GM19395 (cell line): ENCODE results near the gene NEURL2.
"Not testable (repeated sequence)": the region's sequence is repeated elsewhere in the genome, so short reads cannot be mapped to it uniquely, and the experiment has no call there.

Experiments used
- ATAC-seq: cut with Tn5 transposase; IDR thresholded peaks from one replicate; pipeline ENCODE4 v1.9.1; 2021; ENCODE audit warnings: mild to moderate bottlenecking, moderate library complexity; ENCODE audit not compliant: unreplicated experiment

Gene NEURL2

DNA sequence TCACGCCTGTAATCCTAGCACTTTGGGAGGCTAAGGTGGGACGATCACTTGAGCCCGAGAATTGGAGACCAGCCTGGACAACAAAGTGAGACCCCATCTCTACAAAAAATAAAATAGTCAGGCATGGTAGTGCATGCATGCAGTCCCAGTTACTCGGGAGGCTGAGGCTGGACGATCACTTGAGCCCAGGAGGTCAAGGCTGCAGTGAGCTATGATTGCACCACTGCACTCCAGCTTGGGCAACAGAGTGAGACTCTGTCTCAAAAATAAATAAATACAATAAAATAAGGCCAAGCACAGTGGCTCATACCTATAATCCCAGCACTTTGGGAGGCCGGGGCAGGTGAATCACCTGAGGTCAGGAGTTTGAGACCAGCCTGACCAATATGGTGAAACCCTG is 10.3 kb upstream of the NEURL2 start:
- ATAC-seq = not testable (repeated sequence)

DNA sequence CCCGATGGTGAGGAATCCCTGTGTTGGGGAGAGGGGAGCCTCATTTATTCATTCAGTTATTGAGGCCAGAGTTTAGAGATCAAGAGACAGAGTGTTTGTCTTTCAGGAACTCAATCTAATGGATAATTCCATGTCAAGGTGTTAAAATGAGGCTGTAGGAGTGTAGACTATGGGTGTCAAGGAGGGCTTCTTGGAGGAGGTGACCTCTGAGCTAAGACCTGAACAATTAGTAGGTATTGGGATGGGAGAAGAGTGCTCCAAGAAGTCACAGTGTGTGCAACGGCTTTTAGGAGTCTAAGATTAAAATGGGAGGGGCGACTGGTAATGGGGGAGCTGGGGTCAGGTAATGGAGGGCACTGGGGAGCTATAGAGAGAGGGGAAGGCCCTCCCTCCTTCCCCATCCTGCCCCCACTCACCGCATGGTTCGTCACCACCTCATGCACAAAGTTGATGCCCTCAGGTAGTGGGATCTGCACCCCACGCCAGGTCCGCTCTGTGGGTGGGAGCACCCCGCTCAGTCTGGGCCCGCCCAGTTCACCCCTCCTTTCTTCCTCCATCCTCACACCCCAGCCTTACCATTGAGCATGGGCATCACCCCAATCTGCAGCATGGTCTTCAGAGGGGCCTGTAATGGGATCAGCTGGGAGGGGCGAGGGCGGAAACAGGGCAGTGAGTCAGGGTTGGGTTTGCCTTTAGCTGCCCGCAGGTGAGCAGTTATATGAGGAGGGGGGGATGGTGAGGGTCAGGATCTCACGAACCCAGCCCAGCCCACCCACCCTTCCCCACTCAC is 8.2 kb upstream of the NEURL2 start:
- ATAC-seq = no peak

GRCh38 chr20:45898285-45898684 is 7.3 kb upstream of the NEURL2 start:
- no peak for ATAC-seq

DNA sequence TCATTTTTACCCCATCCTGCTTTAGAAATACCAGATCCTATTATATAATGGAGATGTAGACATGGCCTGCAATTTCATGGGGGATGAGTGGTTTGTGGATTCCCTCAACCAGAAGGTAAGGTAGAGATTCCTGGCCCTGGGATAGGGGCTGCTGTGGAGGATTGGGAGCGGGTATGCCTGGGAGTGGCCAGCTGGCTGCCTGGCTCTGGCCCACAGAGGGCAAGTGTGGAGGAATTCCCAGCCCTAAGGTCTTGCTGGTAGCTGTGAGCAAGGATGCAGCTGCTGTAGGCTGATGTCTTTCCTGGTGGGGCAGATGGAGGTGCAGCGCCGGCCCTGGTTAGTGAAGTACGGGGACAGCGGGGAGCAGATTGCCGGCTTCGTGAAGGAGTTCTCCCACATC is 6.7 kb upstream of the NEURL2 start:
- no peak for ATAC-seq

DNA sequence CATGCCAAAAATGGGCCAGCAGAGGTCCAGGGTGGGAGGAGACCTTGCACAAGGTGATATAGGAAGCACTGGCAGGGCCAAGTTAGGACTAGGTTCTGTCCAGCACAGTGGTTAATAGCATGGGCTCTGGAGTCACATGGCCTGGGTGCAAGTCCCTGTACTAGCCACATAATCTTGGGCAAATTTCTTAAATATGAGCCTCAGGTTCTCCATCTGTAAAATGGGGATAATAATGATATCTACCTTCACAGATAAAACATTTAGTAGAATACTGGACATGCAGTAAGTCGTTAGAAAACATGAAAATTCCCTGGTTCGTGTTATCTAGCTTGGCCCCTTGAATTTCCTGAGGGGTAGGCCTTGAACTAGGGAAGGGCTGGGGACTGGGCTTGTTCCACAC is 6.3 kb upstream of the NEURL2 start:
- ATAC-seq = no peak

GRCh38 chr20:45896641-45897161 is 5.7 kb upstream of the NEURL2 start:
- ATAC-seq = no peak

GRCh38 chr20:45894797-45895196 is 3.8 kb upstream of the NEURL2 start:
- no peak for ATAC-seq

GRCh38 chr20:45893831-45894230 is 2.8 kb upstream of the NEURL2 start:
- no peak for ATAC-seq

GRCh38 chr20:45892828-45893500 is 2.0 kb upstream of the NEURL2 start:
- ATAC-seq = no peak

DNA sequence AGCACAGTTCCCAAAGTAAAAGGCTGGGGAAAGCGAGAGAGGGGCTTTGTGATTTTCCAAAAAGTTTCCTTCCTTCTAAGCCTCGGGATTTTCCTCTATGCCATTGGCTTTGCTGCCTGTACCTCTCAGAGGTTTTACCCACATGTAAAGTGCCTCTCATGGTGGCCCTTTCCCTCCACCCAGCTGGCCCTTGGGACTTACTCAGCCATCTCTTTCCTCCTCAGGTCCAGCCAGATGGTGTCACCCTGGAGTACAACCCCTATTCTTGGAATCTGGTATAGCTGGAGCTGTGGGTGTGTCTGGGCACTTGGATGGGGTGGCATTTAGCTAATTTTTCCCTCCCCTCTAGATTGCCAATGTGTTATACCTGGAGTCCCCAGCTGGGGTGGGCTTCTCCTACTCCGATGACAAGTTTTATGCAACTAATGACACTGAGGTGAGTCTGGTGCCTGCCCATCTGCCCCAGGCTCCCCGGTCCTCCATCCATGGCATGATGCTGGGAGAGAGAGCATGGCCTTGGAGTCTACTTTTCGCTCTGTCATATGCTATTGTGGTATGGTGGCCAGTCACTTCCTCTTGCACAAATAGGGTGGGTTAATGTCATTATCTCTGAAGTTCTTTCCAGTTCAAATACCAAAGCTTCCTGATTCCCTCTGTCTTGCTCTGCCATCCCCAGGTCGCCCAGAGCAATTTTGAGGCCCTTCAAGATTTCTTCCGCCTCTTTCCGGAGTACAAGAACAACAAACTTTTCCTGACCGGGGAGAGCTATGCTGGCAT is 1.2 kb upstream of the NEURL2 start:
- no peak for ATAC-seq

DNA sequence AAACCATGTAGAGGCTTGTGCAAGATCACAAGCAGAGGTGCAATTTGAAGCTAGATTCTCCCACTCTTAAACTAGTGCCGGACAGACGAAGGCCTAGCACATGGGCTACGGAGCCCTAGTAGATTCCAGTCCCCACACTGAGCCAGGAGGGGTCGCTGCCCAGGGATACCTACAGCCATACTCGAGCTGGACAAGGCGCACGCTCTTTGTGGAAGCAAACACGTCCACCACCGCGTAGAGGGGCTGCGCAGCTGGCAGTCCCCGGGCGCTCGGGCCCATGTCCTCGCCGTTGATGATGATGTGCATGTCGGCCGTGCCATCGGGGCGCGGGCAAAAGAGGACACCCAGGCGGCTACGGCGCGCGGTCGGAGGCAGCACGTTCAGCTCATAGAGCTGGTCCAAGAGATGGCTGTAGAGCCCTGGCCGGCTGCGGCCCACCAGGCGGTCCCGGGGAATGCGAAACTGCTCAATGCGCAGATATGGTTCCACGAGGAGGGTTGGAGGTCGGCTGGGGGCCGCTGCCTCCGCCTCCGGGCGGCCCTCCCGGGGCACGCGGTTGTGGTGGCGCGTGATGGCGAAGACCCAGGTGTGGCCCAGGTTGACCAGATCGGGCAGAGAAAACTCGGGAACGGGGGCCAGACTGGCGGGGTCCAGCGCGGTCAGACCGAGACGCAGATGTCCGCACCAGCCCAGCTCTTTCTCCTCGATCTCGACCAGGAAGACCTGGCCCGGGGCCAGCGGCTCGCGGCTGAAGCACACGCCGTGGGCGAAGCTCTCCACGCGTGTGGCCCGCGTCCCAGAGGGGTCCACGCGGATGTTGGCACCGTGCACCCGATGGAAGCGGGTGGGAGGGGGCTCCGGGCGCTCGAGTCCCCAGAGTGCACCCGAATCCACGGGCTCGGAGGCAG is 677 bp downstream of the NEURL2 start:
- ATAC-seq = no peak

DNA sequence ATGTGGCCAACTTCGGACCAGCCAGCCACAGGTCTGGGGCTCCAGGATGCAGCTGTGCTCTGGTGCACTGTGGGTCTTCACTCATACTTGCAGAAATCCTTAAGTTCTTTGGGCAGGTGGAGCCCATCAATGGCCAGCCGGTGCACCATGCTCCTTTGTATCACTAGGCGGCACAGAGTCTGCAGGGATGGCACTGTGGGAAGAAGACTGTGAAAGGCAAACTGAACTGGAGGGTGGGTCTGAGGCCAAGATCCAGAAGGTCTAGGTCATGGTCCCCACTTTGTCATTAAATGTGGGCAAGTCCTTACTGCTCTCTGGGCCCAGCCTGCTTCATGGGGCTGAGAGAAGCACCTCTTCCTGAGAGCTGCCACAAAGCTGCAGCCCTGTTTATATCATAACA is 2.3 kb downstream of the NEURL2 start:
- no peak for ATAC-seq

DNA sequence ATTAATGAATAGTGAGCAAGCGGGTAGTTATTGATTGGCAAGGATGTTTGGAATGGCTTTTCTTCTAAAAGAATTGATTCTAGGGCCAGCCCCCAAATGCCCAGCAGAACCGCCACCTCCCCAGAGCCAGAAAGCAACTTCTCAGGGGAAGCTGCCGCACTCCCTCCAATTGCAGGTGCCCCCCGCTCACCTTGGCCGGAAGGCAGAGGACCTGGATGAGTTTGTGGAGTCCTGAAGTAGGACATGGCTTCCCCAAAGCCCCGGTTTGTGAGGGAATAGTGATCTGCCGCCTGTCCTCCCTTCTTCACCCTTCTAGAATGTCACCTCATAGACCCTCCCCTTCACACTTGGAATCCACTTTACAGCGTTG is 3.7 kb downstream of the NEURL2 start, which contains the start of gene SPATA25:
SPATA25 (minus strand) TSS at position 277 of the 370 bp plus-strand sequence; CDS start at position 245, 32 bp downstream.
- no peak for ATAC-seq

DNA sequence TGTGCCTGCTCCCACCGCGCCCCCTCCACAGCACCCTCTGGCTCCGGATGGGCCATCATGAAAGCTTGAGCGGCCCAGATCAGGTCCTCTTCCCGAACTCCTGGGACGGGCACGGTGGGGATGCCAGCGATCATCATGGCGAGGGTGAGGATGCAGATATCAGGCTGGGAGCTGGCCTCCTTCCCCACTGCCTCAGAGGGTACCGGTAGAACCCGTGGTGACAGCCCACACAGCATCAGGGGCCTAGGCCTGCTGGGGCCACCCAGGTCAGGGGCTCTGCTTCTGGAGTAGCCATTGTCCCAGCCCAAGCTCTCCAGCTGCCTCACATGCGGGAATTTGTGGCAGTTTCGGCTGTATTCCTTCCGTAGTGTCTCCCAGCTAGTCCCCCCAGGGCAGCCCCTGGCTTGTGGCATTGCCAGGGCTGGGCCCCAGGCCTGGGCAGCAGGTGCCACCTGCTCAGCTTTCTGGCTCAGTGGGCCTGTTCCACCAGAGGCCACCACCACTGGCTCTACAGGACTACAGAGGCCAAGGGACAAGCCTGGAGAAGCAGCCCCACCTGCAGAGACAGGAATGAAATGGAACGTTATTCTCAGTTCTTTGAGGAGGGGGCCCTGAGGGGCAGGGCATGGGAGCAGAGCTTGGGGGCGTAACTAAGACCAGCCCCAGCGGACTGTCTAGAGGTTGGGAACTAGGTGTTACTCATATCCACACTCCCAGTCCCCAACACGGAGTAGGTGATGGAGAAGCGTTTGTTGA is 4.2 kb downstream of the NEURL2 start:
- ATAC-seq = no peak

DNA sequence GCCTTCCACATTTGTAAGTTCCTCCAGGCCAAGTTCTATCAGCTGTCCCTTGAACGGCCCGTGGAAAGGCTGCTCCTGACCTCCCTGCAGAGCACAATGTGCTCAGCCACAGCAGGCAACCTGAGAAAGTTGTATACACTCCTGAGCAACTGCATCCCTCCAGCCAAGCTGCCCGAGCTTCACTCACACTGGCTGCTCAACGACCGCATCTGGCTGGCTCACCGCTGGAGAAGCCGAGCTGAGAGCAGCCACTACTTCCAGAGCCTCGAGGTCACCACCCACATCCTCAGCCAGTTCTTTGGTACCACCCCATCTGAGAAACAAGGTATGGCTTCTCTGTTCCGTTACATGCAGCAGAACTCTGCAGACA is 7.9 kb downstream of the NEURL2 start:
- no peak for ATAC-seq

- no peak for ATAC-seq
Observed at GRCh38 chr20:45882469-45883099, 8.4 kb downstream of the NEURL2 start.

DNA sequence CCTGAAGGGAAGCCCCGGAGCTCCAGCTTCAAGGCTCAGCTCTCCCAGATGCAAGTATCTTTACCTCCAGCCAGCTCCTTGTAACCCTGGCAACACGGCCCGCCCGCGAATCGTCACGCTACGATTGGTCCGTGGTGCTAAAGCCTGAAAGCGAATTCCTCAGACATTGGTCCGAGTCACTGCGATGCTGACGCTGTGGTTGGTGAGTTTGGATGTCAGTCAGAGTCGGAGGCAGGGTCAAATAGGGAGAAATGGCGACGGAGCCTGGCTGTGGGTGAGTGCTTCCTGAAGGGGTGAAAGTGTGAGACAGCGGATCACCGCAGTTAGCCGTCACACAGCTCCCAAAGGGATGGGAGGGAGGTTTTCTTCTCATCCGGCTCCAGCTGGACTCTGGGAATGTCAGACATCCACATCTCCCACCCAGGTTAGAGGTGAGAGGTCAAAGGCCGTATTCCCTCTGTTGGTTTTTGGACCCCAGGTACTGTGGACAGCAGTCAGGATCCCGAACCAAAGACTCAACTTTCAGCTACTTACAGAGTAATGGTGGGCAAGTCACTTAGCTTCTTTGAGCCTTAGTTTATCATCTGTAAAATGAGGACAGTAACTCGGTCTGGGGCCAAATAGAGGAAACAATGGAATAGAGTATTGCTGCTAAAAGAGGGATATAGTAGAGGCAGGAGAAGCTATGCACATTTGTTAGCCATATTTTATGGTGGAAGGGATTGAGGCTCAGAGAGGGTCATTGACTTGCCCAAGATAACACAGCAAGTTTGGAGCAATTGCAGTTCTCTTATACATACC is 9.8 kb downstream of the NEURL2 start, which contains the start of gene ZSWIM1:
ZSWIM1 (plus strand) TSS at position 240 of the 801 bp plus-strand sequence. CDS start 1,366 bp downstream, outside the sequence.
- peak; percentile 95 for ATAC-seq

DNA sequence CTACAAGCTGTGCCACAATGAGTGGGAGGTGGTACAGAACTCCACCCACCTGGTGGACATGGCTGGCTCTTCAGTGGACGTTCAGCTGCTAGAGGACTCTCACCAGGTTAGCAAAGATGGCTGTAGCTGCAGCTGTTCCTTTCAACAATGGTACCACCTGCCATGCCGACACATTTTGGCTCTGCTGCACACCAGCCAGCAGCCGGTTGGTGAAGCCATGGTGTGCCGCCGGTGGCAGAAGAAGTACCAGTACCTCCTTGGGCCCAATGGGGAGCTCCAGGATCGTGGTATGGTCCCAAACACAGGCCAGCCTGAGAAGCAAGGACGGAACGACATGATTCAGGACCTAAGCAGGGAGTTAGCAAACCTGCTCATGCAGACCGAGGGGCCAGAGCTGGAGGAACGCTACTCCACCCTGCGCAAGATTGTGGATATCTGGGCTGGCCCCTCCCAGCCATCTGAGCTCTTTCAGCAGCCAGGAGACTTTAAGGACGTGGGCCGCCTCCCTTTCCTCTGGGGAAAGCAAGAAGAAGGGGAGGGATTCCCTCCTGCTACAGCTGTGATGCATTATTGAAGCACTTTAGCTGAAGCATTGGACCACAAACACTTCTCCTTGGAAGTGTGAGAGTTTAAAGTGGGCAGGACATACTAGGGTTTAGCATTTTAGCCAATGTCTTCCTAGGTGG is 12.8 kb downstream of the NEURL2 start:
- no peak for ATAC-seq
